Measurements from ENCODE around the gene EDDM13. TPM values are rescaled to one million over a fixed set of nuclear protein-coding genes. Genes with fewer than 3 reads are reported as not detected.

The EDDM13 gene
- total RNA-seq, 4 donors from 2014 or later, result not detected

GRCh38 chr19:56341948-56342347 lies 69.4 kb downstream of the EDDM13 start:
- no peaks in the 10 kb centered on the region for H3K9me3 ChIP-seq
- H3K36me3 ChIP-seq, result no peaks in the 10 kb centered on the region
- no peaks in the 10 kb centered on the region for H3K4me1 ChIP-seq
- H3K27ac ChIP-seq, result no peak overlapping the region
- no peaks in the 10 kb centered on the region for H3K27me3 ChIP-seq
- H3K4me3 ChIP-seq, result no peak overlapping the region
- no peak for ATAC-seq
- TF ChIP-seq EP300 (IDR thresholded peaks at IDR 0.05), result no peak
- TF ChIP-seq CTCF (IDR thresholded peaks at IDR 0.05), result no peak
- no peak for TF ChIP-seq POLR2A (IDR thresholded peaks at IDR 0.05)
- no peak for TF ChIP-seq POLR2AphosphoS5 (IDR thresholded peaks at IDR 0.05)

- no peak for ATAC-seq
- no peak for TF ChIP-seq EP300 (IDR thresholded peaks at IDR 0.05)
- TF ChIP-seq POLR2A (IDR thresholded peaks at IDR 0.05), result no peak
- TF ChIP-seq CTCF (IDR thresholded peaks at IDR 0.05), result no peak
- TF ChIP-seq POLR2AphosphoS5 (IDR thresholded peaks at IDR 0.05), result no peak
- H3K27ac ChIP-seq, result no peak overlapping the region
These were observed 74.7 kb downstream of the EDDM13 start for GRCh38 chr19:56347163-56347778.

GRCh38 chr19:56348289-56348877 lies 75.8 kb downstream of the EDDM13 start:
- Histone ChIP-seq H3K36me3 (no peaks in the 10 kb centered on the region), H3K9me3 (no peaks in the 10 kb centered on the region), H3K4me3 (no peak overlapping the region), H3K27ac (no peak overlapping the region), H3K27me3 (no peaks in the 10 kb centered on the region), H3K4me1 (no peaks in the 10 kb centered on the region)
- ATAC-seq, result no peak
- no peak for TF ChIP-seq EP300 (IDR thresholded peaks at IDR 0.05)
- TF ChIP-seq CTCF (IDR thresholded peaks at IDR 0.05), result peak in 1 of 4 experiments; percentile 12
- 63 to 69% methylated on average over 2 to 5 of the region's 5 CpGs for WGBS, 2 donors (ENCODE audit: low coverage in 1 of 2)

More at GRCh38 chr19:56347163-56347778, 74.7 kb downstream of the EDDM13 start:
- Histone ChIP-seq H3K36me3 (no peaks in the 10 kb centered on the region), H3K27me3 (no peaks in the 10 kb centered on the region), H3K4me3 (no peak overlapping the region), H3K4me1 (no peaks in the 10 kb centered on the region), H3K9me3 (no peaks in the 10 kb centered on the region)
- 43 to 70% methylated on average over 7 of the region's 7 CpGs for WGBS, 2 donors (ENCODE audit: low coverage in 1 of 2)

GRCh38 chr19:56350416-56351045 lies 78.0 kb downstream of the EDDM13 start:
- Histone ChIP-seq H3K4me1 (no peaks in the 10 kb centered on the region), H3K27ac (no peak overlapping the region), H3K36me3 (no peaks in the 10 kb centered on the region), H3K4me3 (no peak overlapping the region), H3K27me3 (no peaks in the 10 kb centered on the region), H3K9me3 (no peaks in the 10 kb centered on the region)
- WGBS, 2 donors (ENCODE audit: low coverage in 1 of 2), result 15 to 17% methylated on average over 8 of the region's 8 CpGs
- no peak for ATAC-seq
- TF ChIP-seq POLR2A (IDR thresholded peaks at IDR 0.05) (no peak), CTCF (IDR thresholded peaks at IDR 0.05) (peak; percentile 83 to 90 (median 86)), EP300 (IDR thresholded peaks at IDR 0.05) (no peak)

- H3K4me3 ChIP-seq, result no peak overlapping the region
- H3K27ac ChIP-seq, result no peak overlapping the region
- no peak for ATAC-seq
- no peaks in the 10 kb centered on the region for H3K36me3 ChIP-seq
- H3K9me3 ChIP-seq, result no peaks in the 10 kb centered on the region
- WGBS, 2 donors (ENCODE audit: low coverage in 1 of 2), result 62 to 74% methylated on average over 2 to 6 of the region's 6 CpGs
- no peak for TF ChIP-seq CTCF (IDR thresholded peaks at IDR 0.05)
- no peak for TF ChIP-seq EP300 (IDR thresholded peaks at IDR 0.05)
- TF ChIP-seq POLR2A (IDR thresholded peaks at IDR 0.05), result no peak
- TF ChIP-seq POLR2AphosphoS5 (IDR thresholded peaks at IDR 0.05), result no peak
- no peaks in the 10 kb centered on the region for H3K4me1 ChIP-seq
- H3K27me3 ChIP-seq, result no peaks in the 10 kb centered on the region
These were observed 78.7 kb downstream of the EDDM13 start for GRCh38 chr19:56351208-56351607.
